GM18519 (cell line): ENCODE data around the gene HLTF.
"Not testable (repeated sequence)": the region's sequence is repeated elsewhere in the genome, so short reads cannot be mapped to it uniquely, and the experiment has no call there.

ENCODE experiments used
- ATAC-seq: cut with Tn5 transposase; IDR thresholded peaks from one replicate; pipeline ENCODE4 v1.9.1; 2021; ENCODE audit warnings: mild to moderate bottlenecking, moderate library complexity; ENCODE audit not compliant: unreplicated experiment, low FRiP score

HLTF gene, protein sequence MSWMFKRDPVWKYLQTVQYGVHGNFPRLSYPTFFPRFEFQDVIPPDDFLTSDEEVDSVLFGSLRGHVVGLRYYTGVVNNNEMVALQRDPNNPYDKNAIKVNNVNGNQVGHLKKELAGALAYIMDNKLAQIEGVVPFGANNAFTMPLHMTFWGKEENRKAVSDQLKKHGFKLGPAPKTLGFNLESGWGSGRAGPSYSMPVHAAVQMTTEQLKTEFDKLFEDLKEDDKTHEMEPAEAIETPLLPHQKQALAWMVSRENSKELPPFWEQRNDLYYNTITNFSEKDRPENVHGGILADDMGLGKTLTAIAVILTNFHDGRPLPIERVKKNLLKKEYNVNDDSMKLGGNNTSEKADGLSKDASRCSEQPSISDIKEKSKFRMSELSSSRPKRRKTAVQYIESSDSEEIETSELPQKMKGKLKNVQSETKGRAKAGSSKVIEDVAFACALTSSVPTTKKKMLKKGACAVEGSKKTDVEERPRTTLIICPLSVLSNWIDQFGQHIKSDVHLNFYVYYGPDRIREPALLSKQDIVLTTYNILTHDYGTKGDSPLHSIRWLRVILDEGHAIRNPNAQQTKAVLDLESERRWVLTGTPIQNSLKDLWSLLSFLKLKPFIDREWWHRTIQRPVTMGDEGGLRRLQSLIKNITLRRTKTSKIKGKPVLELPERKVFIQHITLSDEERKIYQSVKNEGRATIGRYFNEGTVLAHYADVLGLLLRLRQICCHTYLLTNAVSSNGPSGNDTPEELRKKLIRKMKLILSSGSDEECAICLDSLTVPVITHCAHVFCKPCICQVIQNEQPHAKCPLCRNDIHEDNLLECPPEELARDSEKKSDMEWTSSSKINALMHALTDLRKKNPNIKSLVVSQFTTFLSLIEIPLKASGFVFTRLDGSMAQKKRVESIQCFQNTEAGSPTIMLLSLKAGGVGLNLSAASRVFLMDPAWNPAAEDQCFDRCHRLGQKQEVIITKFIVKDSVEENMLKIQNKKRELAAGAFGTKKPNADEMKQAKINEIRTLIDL

DNA sequence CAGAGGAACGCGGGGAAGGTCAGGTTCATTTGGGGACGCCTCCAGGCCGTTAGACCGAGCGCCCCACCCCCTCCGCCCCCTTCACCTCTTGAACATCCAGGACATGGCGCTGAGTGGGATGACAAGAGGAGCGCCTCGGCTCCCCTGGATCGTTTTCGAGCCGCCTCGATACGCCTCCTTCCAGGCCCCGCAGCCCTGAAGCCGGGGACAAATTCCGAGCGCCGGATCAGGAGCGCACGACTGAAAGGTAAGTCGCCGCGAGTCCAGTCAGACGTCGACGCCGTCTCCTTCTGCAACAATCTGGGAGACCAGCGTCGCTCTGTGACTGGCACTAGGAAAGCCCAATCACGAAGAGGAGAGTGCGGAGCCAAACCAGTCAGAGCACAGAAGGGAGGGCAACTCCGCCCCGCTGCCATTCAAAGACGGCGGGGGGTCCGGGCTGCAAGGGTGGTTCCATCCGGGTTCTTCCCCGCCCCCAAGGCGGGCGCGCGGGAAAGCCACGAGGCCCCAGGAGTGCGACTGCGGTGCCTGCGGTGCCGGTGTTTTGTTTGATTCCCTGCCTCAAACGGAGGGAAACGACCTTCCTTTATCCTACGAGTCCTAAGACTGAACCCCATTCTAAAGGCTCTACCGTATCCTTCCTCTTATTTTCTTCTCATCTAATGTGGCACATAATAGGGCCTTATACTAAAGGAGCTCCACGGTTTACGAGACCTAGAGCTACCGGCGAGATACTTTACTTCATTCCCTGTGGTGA is at the start of gene HLTF:
HLTF (minus strand) TSS at position 302 of the 757 bp plus-strand sequence; CDS start at position 105, 197 bp downstream.
- ATAC-seq = peak; percentile 95

DNA sequence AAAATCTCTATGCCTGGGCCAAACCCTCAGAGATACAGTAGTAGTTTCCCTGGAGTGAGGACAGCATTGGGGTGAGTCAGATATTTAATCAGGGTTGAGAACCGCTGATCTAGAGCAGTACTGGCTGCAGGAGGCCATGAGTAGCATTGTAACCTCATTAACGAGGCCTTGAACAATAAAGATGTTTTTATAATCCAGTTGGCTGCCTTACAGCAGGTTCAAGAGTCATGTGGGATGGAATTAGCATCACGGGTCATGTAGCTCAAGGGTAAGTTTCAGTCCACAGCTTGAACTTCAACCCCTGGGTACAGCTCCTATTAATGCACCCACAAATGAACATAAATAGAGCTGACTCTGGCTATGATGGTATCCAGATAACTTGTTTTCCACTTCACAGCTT is 48.2 kb upstream of the HLTF start:
- ATAC-seq = no peak

DNA sequence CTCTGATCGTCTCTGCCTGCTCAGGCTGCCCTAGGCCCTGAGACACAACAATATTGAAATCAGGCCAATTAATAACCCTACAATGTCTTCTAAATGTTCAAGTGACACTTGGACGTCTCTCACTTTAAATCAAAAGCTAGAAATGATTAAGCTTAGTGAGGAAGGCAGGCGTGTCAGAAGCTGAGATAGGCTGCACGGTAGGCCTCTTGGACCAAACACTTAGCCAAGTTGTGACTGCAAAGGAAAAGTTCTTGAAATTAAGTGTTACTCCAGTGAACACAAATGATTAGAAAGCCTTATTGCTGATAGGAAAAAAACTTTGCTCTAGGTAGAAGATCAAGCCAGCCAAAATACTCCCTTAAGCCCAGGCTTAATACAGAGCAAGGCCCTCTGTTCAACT is 45.3 kb upstream of the HLTF start:
- ATAC-seq = no peak

DNA sequence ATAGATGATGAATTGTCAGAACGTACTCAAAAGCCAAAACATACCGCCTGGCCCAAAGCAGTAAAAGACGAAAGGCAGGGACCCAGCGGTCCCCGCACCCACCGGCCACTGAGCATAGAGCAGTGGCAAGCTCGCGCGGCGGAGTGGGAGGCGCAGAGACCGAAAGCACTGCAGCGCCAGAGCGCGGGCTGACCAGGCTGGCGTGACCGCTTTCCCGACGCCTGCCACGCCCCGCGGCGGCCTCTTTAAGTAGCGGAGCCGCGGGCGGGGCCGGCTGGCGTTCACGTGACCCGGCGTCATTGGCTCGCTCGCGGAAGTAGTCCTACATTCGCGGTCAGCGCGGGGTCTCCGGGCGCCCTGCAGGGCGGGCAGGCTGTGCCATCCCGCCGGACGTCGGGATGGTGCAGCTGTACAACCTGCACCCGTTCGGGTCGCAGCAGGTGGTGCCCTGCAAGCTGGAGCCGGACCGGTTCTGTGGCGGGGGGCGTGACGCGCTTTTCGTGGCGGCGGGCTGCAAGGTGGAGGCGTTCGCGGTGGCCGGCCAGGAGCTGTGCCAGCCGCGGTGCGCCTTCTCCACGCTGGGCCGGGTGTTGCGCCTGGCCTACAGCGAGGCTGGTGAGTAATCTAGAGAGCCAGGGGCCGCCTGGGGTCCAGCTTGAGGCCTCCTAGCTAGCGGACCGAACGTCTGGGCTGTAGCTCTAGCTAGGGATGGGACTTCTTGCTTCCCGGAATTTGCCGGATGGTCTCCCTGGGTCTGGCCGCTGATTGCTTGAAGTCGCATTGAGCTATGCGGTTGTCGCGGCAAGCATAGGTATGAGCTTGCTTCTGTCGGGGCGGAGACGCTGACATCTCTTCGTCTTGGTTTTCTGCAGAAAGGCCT is 43.2 kb upstream of the HLTF start, which contains the start of gene HPS3:
HPS3 (plus strand) TSS at position 313 of the 880 bp plus-strand sequence; CDS start at position 399, 86 bp downstream.
- peak; percentile 90 for ATAC-seq

DNA sequence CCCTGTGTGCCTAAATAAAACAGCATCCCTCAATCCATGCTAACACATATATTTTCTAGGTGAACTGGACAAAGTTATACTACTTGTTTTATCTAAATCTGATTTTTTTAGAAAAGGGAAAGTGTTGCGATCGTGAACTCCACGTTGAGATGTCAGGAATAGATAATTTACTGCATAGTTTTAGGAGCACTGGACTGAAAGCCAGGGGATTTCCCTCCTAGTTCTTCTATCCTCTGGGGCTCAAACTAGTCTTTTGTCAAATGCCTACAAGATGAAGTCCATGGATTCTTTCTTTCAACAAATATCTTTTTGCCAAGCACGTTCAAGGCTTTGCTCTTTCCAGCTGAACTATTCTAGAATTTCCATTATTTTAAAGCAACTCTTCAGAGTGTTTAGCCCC is 42.5 kb upstream of the HLTF start:
- no peak for ATAC-seq

DNA sequence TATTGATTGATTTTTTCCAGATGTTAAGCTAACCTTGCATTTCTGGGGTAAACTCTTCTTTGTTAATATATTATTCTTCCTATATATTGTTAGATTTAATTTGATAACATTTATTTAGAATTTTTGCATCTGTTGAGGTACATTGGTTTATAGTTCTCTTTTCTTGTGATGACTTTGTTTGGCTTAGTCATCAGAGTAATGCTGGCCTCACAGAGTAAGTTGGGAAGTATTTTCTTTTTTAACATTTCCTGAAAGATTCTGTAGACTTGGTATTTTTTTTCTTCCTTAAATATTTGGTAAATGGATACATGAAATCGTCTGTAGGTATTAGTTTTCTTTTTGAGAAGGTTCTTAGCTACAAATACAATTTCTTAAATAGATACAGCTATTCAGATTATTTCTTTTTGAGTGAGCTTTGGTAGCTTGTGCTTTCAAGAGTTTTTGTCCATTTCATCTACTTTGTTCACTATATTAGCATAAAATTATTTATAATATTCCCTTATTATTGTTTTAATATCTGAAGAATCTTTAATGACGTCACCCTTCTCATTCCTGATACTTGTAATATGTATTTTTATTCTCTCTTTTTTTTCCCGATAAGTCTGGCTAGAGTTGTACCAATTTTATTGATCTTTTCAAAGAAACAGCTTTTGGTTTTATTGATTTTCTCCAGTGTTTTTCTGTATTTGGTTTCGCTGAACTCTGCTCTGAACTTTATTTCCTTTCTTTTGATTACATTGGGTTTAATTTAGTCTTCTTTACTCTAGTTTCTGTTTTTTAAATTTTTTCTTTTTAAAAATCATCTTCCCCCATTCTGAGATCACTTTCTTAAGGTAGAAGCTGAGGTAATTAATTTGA is 36.6 kb upstream of the HLTF start:
- no peak for ATAC-seq

DNA sequence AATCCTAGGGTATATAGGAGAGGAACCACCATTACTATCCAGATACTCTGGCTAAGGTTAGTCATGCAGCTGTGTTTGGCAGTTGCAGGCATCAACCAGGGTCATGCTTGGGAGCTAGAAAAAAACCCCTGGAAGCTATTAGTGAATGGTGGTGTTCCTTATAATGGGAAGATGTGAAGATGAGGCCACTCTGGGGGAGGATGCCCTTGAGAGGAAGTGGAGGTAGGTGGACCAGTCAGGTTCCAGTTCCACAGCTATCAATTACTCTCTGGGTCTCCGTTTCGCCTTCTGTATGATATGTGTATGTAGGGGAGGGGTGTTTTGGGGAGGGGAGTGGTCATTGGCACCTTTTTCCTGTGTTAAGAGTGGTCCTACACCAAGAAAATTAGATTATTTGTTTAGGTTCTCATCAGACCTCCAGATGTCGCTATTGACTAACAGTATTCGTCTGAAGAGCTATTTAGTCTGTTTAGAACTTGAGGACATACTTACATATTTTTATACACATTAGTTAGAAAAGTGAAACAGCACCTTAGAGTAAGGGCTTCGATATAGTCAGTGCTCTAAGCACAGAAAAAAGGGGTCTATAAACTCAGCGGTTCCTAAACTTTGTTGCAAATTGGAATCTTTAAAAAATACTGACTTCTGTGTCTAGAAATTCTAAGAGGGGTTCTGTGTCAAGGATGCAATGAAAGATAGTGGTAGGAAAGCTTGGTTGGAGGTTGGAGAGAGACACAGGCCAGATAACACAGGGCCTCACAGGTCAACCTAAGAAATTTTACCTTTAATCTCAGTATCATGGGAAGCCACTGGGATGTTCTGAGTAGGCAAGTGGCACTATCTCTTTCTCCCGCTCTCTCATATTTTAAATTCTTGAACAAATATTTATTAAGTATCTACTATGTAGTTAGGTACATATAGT is 34.0 kb upstream of the HLTF start:
- peak; percentile 43 for ATAC-seq

DNA sequence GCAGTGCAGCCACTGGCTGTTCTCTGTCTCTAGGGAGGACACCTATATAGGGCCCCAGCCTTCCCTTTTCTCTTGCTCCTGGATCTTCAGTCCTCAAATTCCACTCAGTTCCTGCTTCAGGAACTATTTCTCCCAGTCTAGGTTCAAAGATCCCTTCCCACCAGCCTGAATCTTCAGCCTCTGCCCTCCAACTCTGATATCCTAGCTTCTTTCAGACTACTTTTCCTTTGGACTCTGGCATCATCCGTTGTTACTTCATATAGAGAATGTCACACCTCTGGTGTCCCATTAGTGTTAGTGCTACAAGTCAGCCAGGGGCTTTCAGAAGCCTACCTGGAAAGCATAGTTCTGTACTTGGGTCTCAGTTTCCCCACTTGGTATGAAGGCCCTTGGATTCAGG is 33.1 kb upstream of the HLTF start:
- no peak for ATAC-seq

DNA sequence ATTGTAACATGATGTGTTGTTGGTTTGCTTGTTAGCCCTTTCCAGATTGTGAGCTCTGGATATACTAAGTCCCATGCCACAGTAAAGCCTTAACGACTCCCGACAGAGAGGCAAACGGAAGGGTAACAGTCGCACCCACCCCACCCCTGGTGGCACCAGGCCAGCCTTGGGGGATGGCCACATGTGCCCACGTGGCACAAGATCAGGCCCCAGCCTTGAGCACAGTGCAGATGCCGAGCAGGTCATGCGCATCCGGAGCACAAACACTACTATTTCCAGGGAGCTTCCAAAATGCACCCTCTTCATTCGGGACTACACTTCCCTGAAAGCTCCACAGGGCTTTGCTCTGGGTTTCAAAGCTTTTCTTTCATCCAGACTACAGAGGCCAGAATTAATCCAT is 32.4 kb upstream of the HLTF start:
- ATAC-seq = no peak

DNA sequence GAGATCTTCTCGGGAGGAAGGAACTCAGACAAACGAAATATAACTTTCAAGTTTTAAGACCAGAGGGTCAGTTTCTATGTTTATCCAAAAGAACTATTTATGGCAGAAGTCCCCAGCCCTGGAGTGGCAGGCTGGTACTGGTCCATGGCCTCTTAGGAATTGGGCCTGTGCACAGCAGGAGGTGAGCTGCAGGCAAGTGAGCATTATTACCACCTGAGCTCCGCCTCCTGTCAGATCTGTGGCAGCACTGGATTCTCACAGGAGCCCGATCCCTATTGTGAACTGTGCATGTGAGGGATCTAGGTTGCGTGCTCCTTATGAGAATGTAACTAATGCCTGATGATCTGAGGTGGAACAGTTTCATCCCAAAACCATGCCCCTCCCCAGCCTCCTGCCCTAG is 28.8 kb upstream of the HLTF start:
- no peak for ATAC-seq

DNA sequence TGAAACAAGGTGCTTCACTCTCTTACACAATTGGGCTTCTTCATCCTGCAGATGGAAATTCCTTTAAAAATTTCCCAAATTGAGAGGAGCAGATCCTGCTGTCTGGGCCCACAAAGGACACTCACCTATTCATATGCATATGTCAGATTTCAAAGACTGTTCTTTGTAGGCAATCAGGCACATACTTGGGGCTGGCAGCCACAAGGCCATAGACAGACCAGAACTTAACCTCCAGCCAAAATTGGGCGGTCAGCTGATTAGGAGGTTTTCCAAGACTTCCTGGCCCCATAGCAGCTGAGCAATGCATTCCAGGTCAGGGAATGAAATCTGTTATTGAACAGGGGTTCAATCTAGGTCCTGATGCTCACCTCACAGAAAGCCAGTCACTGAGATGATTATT is 28.1 kb upstream of the HLTF start:
- ATAC-seq = no peak

DNA sequence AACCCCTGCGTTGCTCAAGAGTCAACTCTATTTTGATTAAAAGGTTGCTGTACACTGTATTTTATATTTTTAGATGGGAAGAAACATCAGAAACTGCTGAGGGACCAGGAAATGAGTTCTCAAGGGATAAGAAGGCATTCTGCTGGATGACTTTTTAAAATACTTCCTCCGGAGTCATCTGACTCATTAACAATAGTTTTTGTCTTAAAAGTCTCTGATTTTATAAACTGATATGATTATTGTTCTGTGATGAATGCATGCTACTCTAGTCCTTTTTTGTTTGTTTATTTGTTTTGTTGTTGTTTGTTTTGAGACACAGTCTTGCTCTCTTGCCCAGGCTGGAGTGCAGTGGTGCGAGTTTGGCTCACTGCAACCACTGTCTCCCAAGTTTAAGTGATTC is 18.2 kb upstream of the HLTF start:
- no peak for ATAC-seq

DNA sequence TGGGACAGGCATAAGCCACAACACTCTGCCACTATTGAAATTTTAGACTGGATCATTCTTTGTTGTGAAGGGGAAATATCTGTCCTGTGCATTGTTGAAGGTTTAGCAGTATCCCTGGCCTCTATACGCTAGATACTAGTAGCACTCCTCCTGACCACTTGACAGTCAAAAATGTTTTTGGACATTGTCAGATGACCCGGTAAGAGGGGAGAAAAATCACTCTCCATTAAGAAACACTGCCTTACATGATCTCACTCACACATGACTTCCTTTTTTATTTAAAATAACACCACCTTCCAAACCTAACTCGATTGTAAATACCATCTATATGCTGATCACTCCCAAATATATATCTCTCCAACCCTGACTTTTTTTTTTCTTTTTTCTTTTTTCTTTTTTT is 15.3 kb upstream of the HLTF start:
- no peak for ATAC-seq

DNA sequence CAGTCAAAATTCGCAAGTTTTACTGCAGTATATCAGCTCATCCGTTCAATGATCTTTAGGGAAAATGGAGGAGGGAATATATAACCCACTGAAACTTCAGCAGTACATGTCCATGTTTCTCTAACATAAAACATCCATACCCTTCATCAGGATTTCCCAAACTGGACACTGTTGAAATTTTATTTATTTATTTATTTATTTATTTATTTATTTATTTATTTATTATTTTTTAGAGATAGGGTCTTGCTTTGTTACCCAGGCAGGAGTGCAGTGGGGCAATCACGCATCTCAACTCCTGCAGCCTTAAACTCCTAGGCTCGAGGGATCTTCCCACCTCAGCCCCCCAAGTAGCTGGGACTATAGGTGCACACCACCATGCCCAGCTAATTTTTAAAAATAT is 14.8 kb upstream of the HLTF start:
- ATAC-seq = no peak

DNA sequence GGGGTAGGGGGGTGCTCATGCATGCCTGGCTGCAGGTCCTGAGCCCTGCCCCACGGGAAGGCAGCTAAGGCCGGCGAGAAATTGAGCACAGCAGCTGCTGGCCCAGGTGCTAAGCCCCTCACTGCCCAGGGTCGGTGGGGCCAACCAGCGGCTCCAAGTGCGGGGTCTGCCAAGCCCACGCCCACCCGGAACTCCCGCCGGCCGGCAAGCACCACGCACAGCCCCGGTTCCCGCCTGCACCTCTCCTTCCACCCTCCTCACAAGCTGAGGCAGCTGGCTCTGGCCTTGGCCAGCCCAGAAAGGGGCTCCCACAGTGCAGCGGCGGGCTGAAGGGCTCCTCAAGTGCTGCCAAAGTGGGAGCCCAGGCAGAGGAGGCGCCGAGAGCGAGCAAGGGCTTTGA is 11.7 kb upstream of the HLTF start:
- ATAC-seq = not testable (repeated sequence)

DNA sequence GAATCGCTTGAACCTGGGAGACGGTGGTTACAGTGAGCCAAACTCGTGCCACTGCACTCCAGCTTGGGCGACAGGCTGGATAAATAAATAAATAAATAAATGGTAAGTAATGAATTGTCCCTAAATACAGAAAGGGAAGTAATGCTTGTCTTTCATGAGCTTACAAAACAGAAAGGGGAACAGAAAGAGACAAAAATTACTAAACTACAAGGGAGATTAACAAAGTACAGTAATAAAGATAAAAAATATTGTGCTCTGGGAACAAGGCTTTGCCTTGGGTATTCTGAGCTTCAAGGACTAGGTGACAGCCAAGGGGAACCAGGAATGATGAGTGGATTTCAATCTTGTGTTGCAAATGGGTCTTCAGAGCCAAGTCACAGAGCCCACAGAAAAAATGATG is 9.2 kb upstream of the HLTF start:
- ATAC-seq = peak; percentile 95

DNA sequence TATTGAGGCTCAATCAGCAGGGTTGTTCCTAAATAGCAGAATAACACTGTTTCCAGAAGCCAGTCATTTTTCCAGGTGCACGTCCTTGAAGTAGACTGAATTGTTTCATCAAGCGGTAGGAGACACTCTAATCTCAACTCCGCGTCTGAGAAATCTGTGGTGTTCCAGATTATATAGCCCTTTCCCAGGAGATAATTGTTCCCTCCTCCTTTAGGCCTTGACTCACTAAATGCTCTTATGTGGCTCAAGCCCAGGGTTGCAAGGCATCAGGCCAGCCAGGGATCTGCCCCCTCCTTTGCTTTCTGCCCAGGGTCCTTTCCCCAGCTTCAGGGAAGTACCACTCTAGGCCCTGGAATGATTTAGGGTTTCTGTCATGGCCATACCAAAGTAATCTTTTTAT is 5.7 kb upstream of the HLTF start:
- ATAC-seq = no peak

DNA sequence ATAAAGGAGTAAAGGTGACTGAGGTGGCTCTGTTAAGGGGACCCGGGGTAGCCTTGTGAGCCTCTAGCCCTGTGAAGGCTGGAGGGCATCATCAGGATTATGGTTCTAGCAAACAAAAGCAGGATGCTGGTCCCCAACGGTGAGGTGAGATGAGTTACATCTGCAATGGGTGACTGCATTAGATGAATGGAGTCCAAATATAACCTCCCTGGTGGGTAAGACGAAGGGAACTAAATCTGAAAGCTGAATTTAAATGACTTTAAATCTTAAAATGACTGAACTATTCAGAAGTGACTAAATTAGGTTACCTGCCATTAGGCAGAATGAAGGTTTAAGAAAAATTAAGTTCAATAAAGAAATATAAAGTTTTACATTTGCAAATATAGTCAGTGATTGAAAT is 4.6 kb upstream of the HLTF start:
- no peak for ATAC-seq
